Activated CD8-positive, alpha-beta memory T cell treated with anti-CD3 and anti-CD28 coated beads, Interleukin-2, amount 50 U/mL, for 1 hour (primary cell): ENCODE data around the gene RTL1.

Source experiments
- DNase-seq: peaks from one replicate; pipeline ENCODE4 v3.0.0-alpha.2; 2020; ENCODE audit errors: extremely low read depth

Gene RTL1

GRCh38 chr14:100834794-100835547 lies 68.6 kb downstream of the RTL1 start:
- DNase-seq, result no peak

- DNase-seq, result no peak
Measured at GRCh38 chr14:100834082-100834793, 69.3 kb downstream of the RTL1 start.

GRCh38 chr14:100832311-100832960 lies 71.1 kb downstream of the RTL1 start:
- no peak for DNase-seq

DNA sequence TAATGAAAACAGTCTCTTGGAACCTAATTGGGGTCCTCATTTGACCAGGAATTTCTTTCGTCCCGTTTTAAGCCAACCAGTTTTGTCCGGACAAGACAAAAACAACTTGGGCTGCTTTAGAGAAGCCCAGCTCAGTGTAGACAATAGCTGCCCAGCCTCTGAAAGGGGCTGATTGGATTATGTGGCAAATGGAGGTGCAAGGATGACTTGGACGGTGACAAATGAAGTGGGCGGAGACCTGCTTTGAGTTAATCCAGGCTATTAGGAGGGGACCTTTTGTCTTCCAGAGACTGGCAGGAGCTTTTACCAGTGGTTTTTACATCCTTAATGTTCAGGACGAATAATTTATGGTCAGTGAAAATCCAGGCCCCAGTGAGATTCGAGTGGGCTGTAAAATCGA lies 72.8 kb downstream of the RTL1 start:
- DNase-seq, result no peak
